ENCODE measurements around the gene OSGEPL1.
"Not testable (repeated sequence)": the region's sequence is repeated elsewhere in the genome, so short reads cannot be mapped to it uniquely, and the experiment has no call there.

OSGEPL1 gene

GRCh38 chr2:189729430-189729829 is 33.2 kb downstream of the OSGEPL1 start:
- no peak for FAIRE-seq

DNA sequence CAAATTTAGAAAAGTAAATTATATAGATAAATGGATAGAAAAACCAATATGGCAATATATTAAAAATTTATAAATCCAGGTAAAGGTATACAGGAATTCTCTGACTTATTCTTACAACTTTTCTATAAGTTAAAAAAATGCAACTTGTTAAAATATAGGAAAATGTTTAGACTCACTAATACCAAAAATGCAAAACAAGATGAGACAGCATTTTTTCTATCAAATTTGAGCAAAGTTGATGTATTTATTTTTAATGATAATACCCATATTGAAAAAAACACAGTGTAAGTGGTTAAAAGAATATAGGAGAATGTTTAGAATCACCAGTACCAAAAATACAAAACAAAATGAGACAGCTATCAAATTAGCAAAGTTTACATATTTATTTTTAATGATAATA is 35.7 kb downstream of the OSGEPL1 start:
- peak; percentile 49 for FAIRE-seq

DNA sequence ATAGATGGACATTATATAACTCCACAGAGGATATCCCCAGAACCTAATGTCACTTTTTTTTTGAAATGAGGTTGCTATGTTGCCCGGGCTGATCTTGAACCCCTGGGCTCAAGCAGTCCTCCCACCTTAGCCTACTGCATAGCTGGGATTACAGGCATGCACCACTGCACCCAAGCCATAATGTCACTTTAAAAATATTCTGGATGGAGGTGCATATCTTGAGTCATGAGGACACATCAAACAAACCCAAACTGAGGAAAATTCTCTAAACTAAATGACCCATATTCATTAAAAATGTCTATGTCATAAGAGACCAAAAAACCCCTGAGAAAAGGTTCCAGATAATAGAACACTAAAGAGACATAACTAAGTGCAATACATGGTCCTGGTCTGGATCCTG is 36.3 kb downstream of the OSGEPL1 start:
- FAIRE-seq, result no peak

DNA sequence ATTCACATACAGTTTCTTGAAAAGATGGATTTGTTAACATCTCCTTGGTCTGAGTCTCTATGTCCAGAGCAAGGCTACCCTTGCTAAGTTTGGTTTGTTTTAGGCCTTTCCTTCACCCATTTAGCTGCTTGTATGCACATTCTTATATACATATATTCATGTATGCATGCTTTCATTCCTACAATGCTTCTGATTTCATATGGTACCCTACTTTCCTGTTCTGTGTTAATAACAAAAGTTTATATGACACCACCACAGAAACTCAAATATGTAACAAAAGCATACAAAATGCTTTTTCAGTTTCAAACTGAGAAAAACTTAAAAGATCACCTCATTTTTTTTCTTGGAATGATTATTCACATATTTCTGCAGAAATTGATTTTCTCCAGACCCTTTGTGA is 39.4 kb downstream of the OSGEPL1 start:
- FAIRE-seq, result no peak

DNA sequence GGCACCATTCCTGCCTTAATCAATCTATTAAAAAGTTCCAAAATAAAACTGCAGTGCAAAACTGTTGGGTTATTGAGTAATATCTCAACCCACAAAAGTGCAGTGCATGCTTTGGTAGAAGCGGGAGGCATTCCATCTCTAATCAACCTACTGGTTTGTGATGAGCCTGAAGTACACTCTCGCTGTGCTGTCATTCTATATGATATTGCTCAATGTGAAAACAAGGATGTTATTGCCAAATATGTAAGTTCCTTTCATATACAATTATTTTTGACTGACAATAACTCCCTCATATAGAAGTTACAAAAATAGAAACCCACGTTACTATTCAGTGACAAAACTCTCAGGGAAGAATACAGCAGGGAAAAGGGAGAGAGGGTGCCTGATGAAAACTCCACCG is 43.0 kb downstream of the OSGEPL1 start:
- no peak for FAIRE-seq

GRCh38 chr2:189717593-189717992 is 45.0 kb downstream of the OSGEPL1 start:
- FAIRE-seq, result not testable (repeated sequence)

GRCh38 chr2:189709501-189710221 is 52.9 kb downstream of the OSGEPL1 start:
- FAIRE-seq, result no peak

GRCh38 chr2:189702071-189702470 is 60.5 kb downstream of the OSGEPL1 start:
- FAIRE-seq, result no peak

- FAIRE-seq, result no peak
Observed at GRCh38 chr2:189700681-189701080, 61.9 kb downstream of the OSGEPL1 start.

GRCh38 chr2:189698020-189698887 is 64.3 kb downstream of the OSGEPL1 start:
- FAIRE-seq, result peak; percentile 93

All from TTC549 (cell line).